H1 (cell line): ENCODE measurements around the gene DBNDD1.

Experiments used
- CEBPB ChIP-seq: IDR thresholded peaks from 2 replicates; pipeline ENCODE4 v1.6.1; 2012; ENCODE audit warnings: low read depth, low read length
- GABPA ChIP-seq: IDR thresholded peaks from 2 replicates; pipeline ENCODE4 v1.6.1; 2011; ENCODE audit warnings: mild to moderate bottlenecking, low read length, moderate library complexity, borderline replicate concordance; ENCODE audit not compliant: insufficient read depth
- POLR2A ChIP-seq, 2 experiments: IDR thresholded peaks; 1 replicate in 1 of 2; 2 replicates in 1 of 2; pipeline ENCODE4 v1.6.1; 2011; ENCODE audit warnings: low read depth in 2 of 2, low read length in 2 of 2, mild to moderate bottlenecking in 2 of 2; ENCODE audit errors: control extremely low read depth in 1 of 2
- RAD21 ChIP-seq, 2 experiments: IDR thresholded peaks in 1 of 2; conservative IDR thresholded peaks in 1 of 2; 2 replicates each; pipeline ENCODE4 v1.6.1; 2011; ENCODE audit warnings: low read depth in 2 of 2, low read length in 2 of 2, improper control_type of control experiment in 1 of 2, inconsistent platforms in 1 of 2, mild to moderate bottlenecking in 1 of 2, moderate library complexity in 1 of 2
- SP1 ChIP-seq: IDR thresholded peaks from 2 replicates; pipeline ENCODE4 v1.6.1; 2011; ENCODE audit warnings: low read depth, low read length
- TF ChIP-seq, protein P1 (sequence below), 3 experiments: IDR thresholded peaks; 1 replicate in 2 of 3; 2 replicates in 1 of 3; pipeline versions ENCODE4 v1.5.1 to v1.6.1; 2011; ENCODE audit warnings: low read length in 3 of 3, mild to moderate bottlenecking in 3 of 3, inconsistent platforms in 2 of 3, low read depth in 1 of 3, moderate library complexity in 1 of 3; ENCODE audit not compliant: insufficient read depth in 1 of 3; ENCODE audit errors: control extremely low read depth in 1 of 3

- TF ChIP-seq CEBPB (no peak), SP1 (no peak), RAD21 (IDR thresholded peaks at IDR 0.05 in 1 of 2, conservative IDR thresholded peaks at IDR 0.05 in 1 of 2; ENCODE audit: low read depth in 2 of 2, low read length in 2 of 2) (no peak), GABPA (no peak), POLR2A (IDR thresholded peaks at IDR 0.05; ENCODE audit: control extremely low read depth in 1 of 2, low read depth in 2 of 2, low read length in 2 of 2) (no peak)
- TF ChIP-seq, protein P1, sequence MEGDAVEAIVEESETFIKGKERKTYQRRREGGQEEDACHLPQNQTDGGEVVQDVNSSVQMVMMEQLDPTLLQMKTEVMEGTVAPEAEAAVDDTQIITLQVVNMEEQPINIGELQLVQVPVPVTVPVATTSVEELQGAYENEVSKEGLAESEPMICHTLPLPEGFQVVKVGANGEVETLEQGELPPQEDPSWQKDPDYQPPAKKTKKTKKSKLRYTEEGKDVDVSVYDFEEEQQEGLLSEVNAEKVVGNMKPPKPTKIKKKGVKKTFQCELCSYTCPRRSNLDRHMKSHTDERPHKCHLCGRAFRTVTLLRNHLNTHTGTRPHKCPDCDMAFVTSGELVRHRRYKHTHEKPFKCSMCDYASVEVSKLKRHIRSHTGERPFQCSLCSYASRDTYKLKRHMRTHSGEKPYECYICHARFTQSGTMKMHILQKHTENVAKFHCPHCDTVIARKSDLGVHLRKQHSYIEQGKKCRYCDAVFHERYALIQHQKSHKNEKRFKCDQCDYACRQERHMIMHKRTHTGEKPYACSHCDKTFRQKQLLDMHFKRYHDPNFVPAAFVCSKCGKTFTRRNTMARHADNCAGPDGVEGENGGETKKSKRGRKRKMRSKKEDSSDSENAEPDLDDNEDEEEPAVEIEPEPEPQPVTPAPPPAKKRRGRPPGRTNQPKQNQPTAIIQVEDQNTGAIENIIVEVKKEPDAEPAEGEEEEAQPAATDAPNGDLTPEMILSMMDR (IDR thresholded peaks at IDR 0.05; ENCODE audit: control extremely low read depth in 1 of 3, insufficient read depth in 1 of 3, low read depth in 1 of 3, low read length in 3 of 3): no peak
These were observed 9.7 kb upstream of the DBNDD1 start for GRCh38 chr16:90028985-90029384.
